Heart left ventricle (tissue), 16 donors: ENCODE measurements around the gene CD200R1. TPM values are rescaled to one million over a fixed set of nuclear protein-coding genes. Genes with fewer than 3 reads are reported as not detected.

ENCODE experiments used
- ATAC-seq, 4 donors: fragments of 200-7000 bp; cut with Tn5 transposase; one replicate each; pipeline ENCODE4 v1.9.1; 2020 to 2022; ENCODE audit warnings: moderate library complexity in 4 of 4, mild to moderate bottlenecking in 3 of 4, moderate number of reproducible peaks in 1 of 4
- DNase-seq, 5 donors: peaks; one replicate each; pipeline ENCODE4 v3.0.0-alpha.2; 2020
- H3K27ac ChIP-seq, 12 donors: fragments of 200-600 bp; sonication (generic) in 4 of 12; one replicate each; pipeline versions ENCODE4 v1.5.0 to v1.8.0; 2016 to 2022; ENCODE audit warnings: mild to moderate bottlenecking in 2 of 12
- H3K27me3 ChIP-seq, 9 donors: fragments of 200-600 bp; sonication (generic) in 2 of 9; one replicate each; pipeline versions ENCODE4 v1.5.1 to v1.8.0; 2016 to 2022; ENCODE audit warnings: mild to moderate bottlenecking in 3 of 9
- H3K36me3 ChIP-seq, 9 donors: fragments of 200-600 bp; sonication (generic) in 2 of 9; one replicate each; pipeline versions ENCODE4 v1.5.0 to v1.8.0; 2018 to 2022; ENCODE audit warnings: mild to moderate bottlenecking in 2 of 9
- H3K4me1 ChIP-seq, 12 donors: fragments of 200-600 bp; sonication (generic) in 4 of 12; one replicate each; pipeline versions ENCODE4 v1.5.0 to v1.8.0; 2016 to 2022; ENCODE audit warnings: mild to moderate bottlenecking in 3 of 12
- H3K4me3 ChIP-seq, 12 donors: fragments of 200-600 bp; sonication (generic) in 4 of 12; one replicate each; pipeline versions ENCODE4 v1.5.0 to v1.8.0; 2017 to 2022; ENCODE audit warnings: mild to moderate bottlenecking in 9 of 12, moderate library complexity in 4 of 12
- H3K9me3 ChIP-seq, 12 donors: fragments of 200-600 bp; sonication (generic) in 4 of 12; one replicate each; pipeline versions ENCODE4 v1.5.0 to v1.8.0; 2016 to 2022; ENCODE audit warnings: mild to moderate bottlenecking in 1 of 12
- POLR2A ChIP-seq, 2 donors: fragments of 450-650 bp; IDR thresholded peaks; one replicate each; pipeline ENCODE4 v1.6.1; 2017; ENCODE audit warnings: antibody characterized with exemption in 2 of 2, mild to moderate bottlenecking in 2 of 2, moderate library complexity in 2 of 2
- WGBS, 4 donors: extraction: QIAGEN DNeasy Blood & Tissue Kit in 2 of 4; methylation state at CpG; one replicate each; pipeline versions ENCODE4 v1.1.5 to v1.1.7; 2013 to 2018; 5-methylcytosine and 5-hydroxymethylcytosine counted together
- intact Hi-C, 10 donors: fragments of 100-400 bp; cut with DNase I; formaldehyde crosslinking; loops; one replicate each; pipeline versions ENCODE4 v1.11.1 to v1.14.2; 2022
- polyA plus RNA-seq, 2 donors: library from polyadenylated mRNA; stranded (reverse); fragments of 200-250 nt; gene quantifications; one replicate each; pipeline ENCODE4 v1.2.3, GENCODE V29; 2013
- total RNA-seq, 9 donors: library from RNA; depleted of rRNA in 2 of 9; stranded (reverse); fragments of >200 nt in 2 of 9; fragmentation: NEBNext Ultra II Directional in 3 of 9; extraction: Animal tissue kit (Norgen Biotek cat#: 25700) in 3 of 9; gene quantifications; one replicate each; pipeline versions ENCODE4 v1.1.0 to v1.2.4, GENCODE V29; 2016 to 2023
- TF ChIP-seq, protein P1 (sequence below), 12 donors: fragments of 200-600 bp; sonication (generic) in 4 of 12; IDR thresholded peaks; one replicate each; pipeline versions ENCODE4 v1.5.0 to v1.8.0; 2018 to 2022; ENCODE audit warnings: antibody characterized with exemption in 12 of 12, mild to moderate bottlenecking in 5 of 12
- donor health status: ischemic (EF 13 %, LVEDD 7.1; RV severe dilation, severe dysfunction).
- donor health status: healthy with polysubstance abuse.
- donor health status: DM: no; HTN: yes; CAD: no.
- donor health status: DM: no; HTN: no; CAD: no.
- donor health status: ischemic (EF 25% LVEDD 6.9; RV normal size, moderate dysfunction).
- donor health status: ischemic (EF 25% LVEDD 5.7; RV mildly dilated, moderate dysfunction).
- donor health status: healthy.
- donor health status: DM: yes; HTN: yes; CAD: no.
- donor health status: ischemic (EF 35%, LVEDD 5.7; RV mildly dilated, moderate dysfunction).
- donor health status: nonischemic (EF 11% LVEDD 7.7; RV severe dilation, severe dysfunction).
- donor health status: DM: yes; HTN: yes; CAD: no.
- donor health status: PGD.
- donor health status: ischemic (EF 29% LVEDD 5.4; RV normal size, mild dysfunction).
- donor health status: nonischemic (EF 23%, LVEDD 6.1; RV moderate dilation, normal function).

Gene CD200R1
- total and polyA plus RNA-seq, 11 donors = 0.08 to 4.6 (median 0.69) TPM

DNA sequence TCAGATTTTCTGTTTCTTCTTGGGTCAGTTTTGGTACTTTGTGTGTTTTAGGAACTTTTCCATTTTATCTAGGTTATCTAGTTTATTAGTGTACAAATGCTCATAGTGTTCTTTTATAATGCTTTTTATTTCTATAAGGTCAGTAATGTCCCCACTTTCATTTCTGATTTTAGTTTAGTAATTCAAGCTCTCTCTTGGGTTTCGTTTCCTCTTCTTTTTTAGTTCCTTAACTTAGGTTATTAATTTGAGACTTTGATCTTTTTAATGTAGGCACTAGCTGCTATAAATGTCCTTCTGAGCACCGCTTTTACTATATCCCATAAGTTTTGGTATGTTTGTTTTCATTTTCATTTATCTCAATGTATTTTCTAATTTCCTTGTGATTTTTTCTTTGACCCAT, 101.3 kb downstream of the CD200R1 start:
- intact Hi-C loops = no loop called here
- no peak for DNase-seq
- H3K27me3 ChIP-seq = no peaks in the 10 kb centered on the region
- no peaks in the 10 kb centered on the region for H3K36me3 ChIP-seq
- H3K9me3 ChIP-seq = peaks cover 0 to 30% (median 10%) of the 10 kb centered on the region in 12 donors
- ATAC-seq = no peak
- no peak overlapping the region for H3K27ac ChIP-seq
- WGBS, 4 donors = 68 to 74% (median 70%) methylated on average over 2 of the region's 2 CpGs
- TF ChIP-seq POLR2A (IDR thresholded peaks at IDR 0.05) = no peak
- TF ChIP-seq, protein P1, sequence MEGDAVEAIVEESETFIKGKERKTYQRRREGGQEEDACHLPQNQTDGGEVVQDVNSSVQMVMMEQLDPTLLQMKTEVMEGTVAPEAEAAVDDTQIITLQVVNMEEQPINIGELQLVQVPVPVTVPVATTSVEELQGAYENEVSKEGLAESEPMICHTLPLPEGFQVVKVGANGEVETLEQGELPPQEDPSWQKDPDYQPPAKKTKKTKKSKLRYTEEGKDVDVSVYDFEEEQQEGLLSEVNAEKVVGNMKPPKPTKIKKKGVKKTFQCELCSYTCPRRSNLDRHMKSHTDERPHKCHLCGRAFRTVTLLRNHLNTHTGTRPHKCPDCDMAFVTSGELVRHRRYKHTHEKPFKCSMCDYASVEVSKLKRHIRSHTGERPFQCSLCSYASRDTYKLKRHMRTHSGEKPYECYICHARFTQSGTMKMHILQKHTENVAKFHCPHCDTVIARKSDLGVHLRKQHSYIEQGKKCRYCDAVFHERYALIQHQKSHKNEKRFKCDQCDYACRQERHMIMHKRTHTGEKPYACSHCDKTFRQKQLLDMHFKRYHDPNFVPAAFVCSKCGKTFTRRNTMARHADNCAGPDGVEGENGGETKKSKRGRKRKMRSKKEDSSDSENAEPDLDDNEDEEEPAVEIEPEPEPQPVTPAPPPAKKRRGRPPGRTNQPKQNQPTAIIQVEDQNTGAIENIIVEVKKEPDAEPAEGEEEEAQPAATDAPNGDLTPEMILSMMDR (IDR thresholded peaks at IDR 0.05) = no peak
- H3K4me1 ChIP-seq = peaks cover 0 to 13% (median 0%) of the 10 kb centered on the region in 12 donors
- H3K4me3 ChIP-seq = no peak overlapping the region

DNA sequence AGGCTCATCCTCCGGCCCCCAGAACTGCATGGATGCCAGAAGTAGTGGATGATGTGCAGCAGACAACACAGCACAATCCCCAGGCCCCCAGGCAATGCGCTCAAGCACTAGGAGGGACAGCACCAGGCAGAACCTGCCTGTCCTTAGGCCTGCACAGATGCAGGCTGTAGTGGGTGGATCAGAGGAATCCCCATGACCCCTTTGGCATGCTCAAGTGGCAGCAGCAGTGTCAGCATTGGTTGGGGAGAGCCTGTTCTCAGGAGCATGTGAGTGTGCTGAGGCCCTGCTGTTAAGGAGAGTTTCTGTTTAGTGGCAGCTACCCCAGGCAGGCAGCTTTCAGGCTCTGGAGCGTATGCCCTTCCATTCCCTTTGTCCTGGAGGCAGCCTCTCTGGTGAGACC, 103.2 kb downstream of the CD200R1 start:
- Histone ChIP-seq H3K9me3 (peaks cover 0 to 36% (median 10%) of the 10 kb centered on the region in 12 donors), H3K36me3 (no peaks in the 10 kb centered on the region), H3K4me3 (no peak overlapping the region), H3K4me1 (peaks cover 0 to 13% (median 0%) of the 10 kb centered on the region in 12 donors), H3K27me3 (no peaks in the 10 kb centered on the region), H3K27ac (no peak overlapping the region)
- ATAC-seq = no peak
- TF ChIP-seq POLR2A (IDR thresholded peaks at IDR 0.05) = no peak
- TF ChIP-seq, protein P1 (IDR thresholded peaks at IDR 0.05) = no peak
- intact Hi-C loops = no loop called here
- 59 to 84% (median 68%) methylated on average over 3 of the region's 3 CpGs for WGBS, 4 donors
- no peak for DNase-seq

Other genes with a start within 250 kb of the CD200R1 start
- gene CD200R1L, start 128.2 kb downstream of the CD200R1 start, total RNA-seq = not detected
- not detected for gene CD200R1L, start 128.2 kb downstream of the CD200R1 start, polyA plus RNA-seq
- gene GTPBP8, start 15.9 kb upstream of the CD200R1 start, total RNA-seq = 10 to 100 TPM; 17.3 to 52.2 (median 24.6) TPM
- 10 to 100 TPM in 1 of 2 donors, 1 to 10 TPM in 1; 9.8 to 24.3 TPM for gene GTPBP8, start 15.9 kb upstream of the CD200R1 start, polyA plus RNA-seq
- 10 to 100 TPM in 1 of 9 donors, 1 to 10 TPM in 8; 3.1 to 12.2 (median 6.0) TPM for gene BOC, start 236.5 kb upstream of the CD200R1 start, total RNA-seq
- gene BOC, start 236.5 kb upstream of the CD200R1 start, polyA plus RNA-seq = 1 to 10 TPM; 1.9 to 2.0 TPM